Natural killer cell treated with Interleukin-12 subunit alpha and Interleukin-12 subunit beta and Interleukin-15 and Interleukin-18, amount 100 ng/mL, for 72 hours (primary cell): Measurements from ENCODE around the gene RXFP2. TPM values are rescaled to one million over a fixed set of nuclear protein-coding genes. Genes with fewer than 3 reads are reported as not detected.

Experiments
- ATAC-seq, 2 donors: fragments of 150-1000 bp; cut with Tn5 transposase in 1 of 2; sonication (Bioruptor Pico), chemical (Tn5 transposase) in 1 of 2; 2 replicates each; pipeline ENCODE4 v1.10.0; 2021
- DNase-seq: peaks from one replicate; pipeline ENCODE4 v3.0.0; 2022; ENCODE audit warnings: low spot score
- H3K27ac Mint-ChIP-seq, 2 donors: 1 replicate in 1 of 2; 2 replicates in 1 of 2; pipeline ENCODE4 v1.8.0; 2022; ENCODE audit warnings: mixed read lengths in 2 of 2, mild to moderate bottlenecking in 1 of 2, moderate library complexity in 1 of 2
- H3K27me3 Mint-ChIP-seq, 2 donors: 1 replicate in 1 of 2; 2 replicates in 1 of 2; pipeline ENCODE4 v1.8.0; 2022; ENCODE audit warnings: mixed read lengths in 2 of 2
- H3K36me3 Mint-ChIP-seq: one replicate; pipeline ENCODE4 v1.8.0; 2022; ENCODE audit warnings: mixed read lengths
- H3K4me1 Mint-ChIP-seq, 2 donors: 1 replicate in 1 of 2; 2 replicates in 1 of 2; pipeline ENCODE4 v1.8.0; 2022; ENCODE audit warnings: low read depth in 2 of 2, mixed read lengths in 2 of 2, mild to moderate bottlenecking in 1 of 2
- H3K4me3 Mint-ChIP-seq: one replicate; pipeline ENCODE4 v1.8.0; 2022; ENCODE audit warnings: mixed read lengths
- H3K9me3 Mint-ChIP-seq: 2 replicates; pipeline ENCODE4 v1.8.0; 2022; ENCODE audit warnings: mixed read lengths
- total RNA-seq, 2 donors: library from RNA; stranded (reverse); gene quantifications; one replicate each; pipeline ENCODE4 v1.2.3, GENCODE V29; 2022

The RXFP2 gene
- total RNA-seq, 2 donors from 2014 or later = not detected

DNA sequence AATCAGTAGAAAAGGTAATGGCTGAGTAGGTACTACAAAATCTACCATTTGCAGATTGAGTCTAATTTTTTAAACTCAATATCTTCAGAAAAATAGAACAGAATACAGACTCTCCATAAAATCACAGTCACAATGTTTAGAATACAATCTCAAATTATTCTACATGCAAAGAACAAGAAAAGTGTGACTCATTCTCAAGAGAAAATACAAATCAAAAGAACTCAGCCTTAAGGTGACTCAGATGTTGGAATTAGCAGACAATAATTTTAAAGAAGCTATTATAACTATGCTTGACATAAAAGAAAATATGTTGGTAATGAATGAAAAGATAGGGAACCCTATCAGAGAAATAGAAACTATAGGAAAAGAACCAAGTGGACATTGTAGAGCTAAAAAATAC lies 78.9 kb downstream of the RXFP2 start:
- DNase-seq (no peak), ATAC-seq (no peak)
- Mint-ChIP-seq H3K4me1 (no peaks in the 10 kb centered on the region), H3K9me3 (peaks cover 15% of the 10 kb centered on the region), H3K27ac (no peak overlapping the region), H3K4me3 (no peak overlapping the region), H3K36me3 (peaks cover 11% of the 10 kb centered on the region), H3K27me3 (peaks cover 0 to 4% of the 10 kb centered on the region in 2 donors)

DNA sequence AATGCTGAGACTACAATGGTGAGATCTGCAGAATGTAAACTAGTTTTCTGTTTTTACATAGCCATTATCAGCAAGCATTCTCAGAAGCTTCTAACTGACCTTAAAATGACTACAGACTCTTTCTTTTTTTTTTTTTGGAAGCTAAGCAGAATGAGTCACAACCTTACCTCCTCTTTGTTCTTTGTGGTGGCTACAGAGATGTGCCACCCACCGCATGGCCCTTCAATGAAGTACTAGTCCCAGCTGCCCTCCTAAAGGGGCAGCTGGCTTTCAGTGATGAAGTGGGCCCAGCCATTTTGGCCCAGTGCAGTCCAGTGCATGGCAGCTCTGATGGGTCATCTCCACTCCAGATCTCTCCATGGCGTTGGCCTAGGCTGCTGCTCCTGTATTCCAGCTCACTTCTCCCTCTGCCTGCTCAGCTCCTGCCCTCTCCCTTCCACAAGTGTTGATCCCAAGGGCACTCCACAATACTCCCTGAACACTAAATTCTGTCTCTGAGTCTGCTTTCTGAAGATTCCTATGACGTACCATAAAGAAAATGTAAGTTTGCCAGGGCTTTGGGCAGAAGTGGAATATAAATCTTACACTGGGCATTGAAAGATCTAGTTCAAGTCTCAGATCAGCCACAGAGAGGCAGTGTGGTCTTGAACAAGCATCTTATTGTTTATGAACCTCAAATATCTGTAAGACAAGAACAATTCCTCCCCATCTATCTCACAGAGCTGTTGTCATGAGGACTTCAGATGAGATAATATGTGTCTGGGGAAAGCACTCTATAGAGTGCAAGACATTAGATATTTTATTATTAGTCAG lies 85.6 kb downstream of the RXFP2 start:
- Mint-ChIP-seq H3K4me3 (no peak overlapping the region), H3K9me3 (no peaks in the 10 kb centered on the region), H3K27me3 (peaks cover 0 to 4% of the 10 kb centered on the region in 2 donors), H3K27ac (no peak overlapping the region), H3K36me3 (no peaks in the 10 kb centered on the region), H3K4me1 (peaks cover 0 to 7% of the 10 kb centered on the region in 2 donors)
- no peak for DNase-seq
- ATAC-seq = no peak

DNA sequence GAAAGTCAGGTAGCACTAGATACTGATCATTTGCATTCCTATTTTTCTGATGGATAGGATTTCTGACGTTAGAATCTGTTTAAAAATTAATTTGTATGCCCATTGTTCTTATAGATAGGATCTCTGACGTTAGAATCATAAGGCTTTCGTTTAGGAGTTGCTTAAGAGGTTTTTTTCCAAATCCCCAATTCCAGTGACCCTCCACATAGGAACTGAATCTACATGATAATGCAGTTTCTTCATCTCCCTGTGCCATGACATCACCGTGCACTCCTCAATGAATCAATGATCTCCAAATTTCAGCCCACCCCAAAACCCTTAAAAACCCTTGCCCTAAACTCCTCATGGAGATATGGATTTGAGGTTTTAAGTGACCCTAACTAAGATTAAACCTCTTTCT lies 87.2 kb downstream of the RXFP2 start:
- no peaks in the 10 kb centered on the region for H3K9me3 Mint-ChIP-seq
- H3K27me3 Mint-ChIP-seq = peaks cover 0 to 4% of the 10 kb centered on the region in 2 donors
- ATAC-seq = no peak

DNA sequence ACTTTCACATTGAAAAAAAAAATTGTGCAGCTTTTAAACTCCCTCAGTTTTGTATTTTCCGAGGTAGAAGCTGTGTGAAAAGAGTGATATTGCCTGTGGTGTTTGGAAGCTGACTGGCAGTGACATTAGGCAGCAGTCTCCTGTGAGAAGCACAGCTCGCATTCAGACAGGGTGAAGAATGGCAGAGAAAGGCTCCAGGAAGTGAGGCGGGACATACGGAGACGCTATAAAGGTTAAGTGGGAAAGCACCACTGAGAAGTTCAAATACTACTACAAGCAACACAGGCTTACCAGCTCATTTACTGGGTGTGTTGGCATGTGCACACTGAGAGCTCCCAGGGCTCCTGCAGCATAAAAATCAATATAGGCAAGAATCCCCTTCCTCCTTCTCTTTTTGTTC lies 88.4 kb downstream of the RXFP2 start:
- Mint-ChIP-seq H3K27me3 (no peaks in the 10 kb centered on the region), H3K4me3 (no peak overlapping the region), H3K4me1 (peaks cover 0 to 7% of the 10 kb centered on the region in 2 donors), H3K36me3 (no peaks in the 10 kb centered on the region), H3K9me3 (no peaks in the 10 kb centered on the region), H3K27ac (no peak overlapping the region)
- DNase-seq (no peak), ATAC-seq (no peak)

More for the DNA sequence above, 87.2 kb downstream of the RXFP2 start:
- H3K36me3 Mint-ChIP-seq = no peaks in the 10 kb centered on the region
- no peak overlapping the region for H3K27ac Mint-ChIP-seq
- no peak overlapping the region for H3K4me3 Mint-ChIP-seq
- no peak for DNase-seq
- peaks cover 0 to 7% of the 10 kb centered on the region in 2 donors for H3K4me1 Mint-ChIP-seq

DNA sequence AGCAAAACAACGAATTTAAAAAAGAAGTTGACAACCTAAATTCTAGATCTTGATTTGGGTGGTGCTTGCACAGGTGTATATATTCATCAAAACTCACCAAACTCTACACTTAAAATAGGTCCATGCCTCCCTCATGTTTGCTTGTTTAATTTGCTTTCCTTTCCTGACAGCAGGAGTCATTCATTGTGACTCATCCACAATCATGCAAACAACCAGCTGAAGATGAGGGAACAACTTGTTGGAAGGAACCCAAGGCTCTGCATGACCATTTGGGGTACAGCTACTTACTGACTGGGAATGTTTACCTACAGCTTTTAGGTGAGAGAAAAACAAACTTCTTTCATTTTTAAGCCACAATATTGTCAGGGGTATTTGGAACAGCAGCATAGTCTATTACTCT lies 96.6 kb downstream of the RXFP2 start:
- no peak overlapping the region for H3K27ac Mint-ChIP-seq
- no peaks in the 10 kb centered on the region for H3K4me1 Mint-ChIP-seq
- DNase-seq (no peak), ATAC-seq (no peak)
- H3K4me3 Mint-ChIP-seq = no peak overlapping the region
- no peaks in the 10 kb centered on the region for H3K9me3 Mint-ChIP-seq
- no peaks in the 10 kb centered on the region for H3K36me3 Mint-ChIP-seq
- H3K27me3 Mint-ChIP-seq = peaks cover 2 to 5% of the 10 kb centered on the region in 2 donors

DNA sequence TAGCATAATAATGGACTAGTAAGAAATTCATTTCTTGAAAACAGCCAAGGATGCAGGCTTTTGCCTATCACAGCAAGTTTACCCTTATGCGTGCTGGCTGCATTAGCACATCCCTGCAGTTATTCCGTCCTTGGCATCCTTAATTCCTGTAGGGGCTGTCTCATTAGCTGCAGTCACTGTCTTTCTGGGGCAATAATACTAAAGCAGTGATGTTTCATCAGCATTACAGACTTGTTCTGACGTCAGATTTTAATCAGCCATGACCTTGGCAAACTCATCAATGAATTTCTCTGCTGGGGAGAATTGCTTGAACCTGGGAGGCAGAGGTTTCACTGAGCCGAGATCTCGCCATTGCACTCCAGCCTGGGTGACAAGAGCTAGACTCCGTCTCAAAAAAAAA lies 103.7 kb downstream of the RXFP2 start:
- Mint-ChIP-seq H3K27ac (no peak overlapping the region), H3K4me3 (no peak overlapping the region), H3K36me3 (no peaks in the 10 kb centered on the region), H3K4me1 (peaks cover 12 to 20% of the 10 kb centered on the region in 2 donors), H3K27me3 (peaks cover 4 to 5% of the 10 kb centered on the region in 2 donors), H3K9me3 (no peaks in the 10 kb centered on the region)
- ATAC-seq (no peak), DNase-seq (no peak)

DNA sequence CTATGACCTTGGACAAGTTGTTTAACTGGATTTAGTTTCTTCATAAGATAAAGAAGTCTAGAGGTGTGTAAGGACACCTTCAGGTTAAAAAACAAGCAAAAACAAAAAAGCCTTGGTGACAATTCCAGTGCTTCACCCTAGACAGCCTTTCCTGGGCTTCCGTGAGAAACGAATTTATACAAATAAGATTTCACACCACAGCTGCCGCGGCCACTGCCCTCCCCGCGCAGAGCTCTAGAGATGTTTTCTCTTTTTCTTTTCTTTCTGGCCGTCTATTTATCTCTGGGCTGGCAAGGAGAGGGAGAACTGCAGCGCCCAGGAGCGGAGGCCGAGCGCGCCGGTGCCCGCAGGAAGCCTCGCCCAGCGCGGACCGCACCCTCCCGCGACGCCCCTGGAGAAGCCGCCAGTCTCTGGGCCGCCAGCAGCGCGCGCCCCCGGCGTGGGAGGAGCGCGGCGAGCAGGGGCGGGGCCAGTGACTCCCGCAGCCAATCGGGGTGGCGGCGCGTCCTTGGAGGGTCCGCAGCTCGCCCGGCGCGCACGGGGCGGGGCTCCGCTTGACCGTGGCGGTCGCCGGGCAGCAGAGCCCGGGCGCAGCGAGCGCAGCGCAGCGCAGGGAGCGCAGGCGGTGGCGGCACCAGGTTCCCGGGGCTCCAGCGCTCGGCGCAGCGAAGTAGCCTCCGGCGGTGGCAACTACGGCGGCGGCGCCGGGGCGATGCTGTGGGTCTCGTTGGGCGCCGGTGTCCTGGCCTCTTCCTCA lies 107.0 kb downstream of the RXFP2 start:
- ATAC-seq (peak; percentile 99), DNase-seq (peak; percentile 92)
- H3K4me1 Mint-ChIP-seq = peaks cover 16 to 31% of the 10 kb centered on the region in 2 donors
- no peaks in the 10 kb centered on the region for H3K9me3 Mint-ChIP-seq
- peaks cover 0 to 8% of the 10 kb centered on the region in 2 donors for H3K27me3 Mint-ChIP-seq
- H3K36me3 Mint-ChIP-seq = no peaks in the 10 kb centered on the region
- peak overlapping the region; percentile 82 for H3K4me3 Mint-ChIP-seq
- no peak overlapping the region for H3K27ac Mint-ChIP-seq

DNA sequence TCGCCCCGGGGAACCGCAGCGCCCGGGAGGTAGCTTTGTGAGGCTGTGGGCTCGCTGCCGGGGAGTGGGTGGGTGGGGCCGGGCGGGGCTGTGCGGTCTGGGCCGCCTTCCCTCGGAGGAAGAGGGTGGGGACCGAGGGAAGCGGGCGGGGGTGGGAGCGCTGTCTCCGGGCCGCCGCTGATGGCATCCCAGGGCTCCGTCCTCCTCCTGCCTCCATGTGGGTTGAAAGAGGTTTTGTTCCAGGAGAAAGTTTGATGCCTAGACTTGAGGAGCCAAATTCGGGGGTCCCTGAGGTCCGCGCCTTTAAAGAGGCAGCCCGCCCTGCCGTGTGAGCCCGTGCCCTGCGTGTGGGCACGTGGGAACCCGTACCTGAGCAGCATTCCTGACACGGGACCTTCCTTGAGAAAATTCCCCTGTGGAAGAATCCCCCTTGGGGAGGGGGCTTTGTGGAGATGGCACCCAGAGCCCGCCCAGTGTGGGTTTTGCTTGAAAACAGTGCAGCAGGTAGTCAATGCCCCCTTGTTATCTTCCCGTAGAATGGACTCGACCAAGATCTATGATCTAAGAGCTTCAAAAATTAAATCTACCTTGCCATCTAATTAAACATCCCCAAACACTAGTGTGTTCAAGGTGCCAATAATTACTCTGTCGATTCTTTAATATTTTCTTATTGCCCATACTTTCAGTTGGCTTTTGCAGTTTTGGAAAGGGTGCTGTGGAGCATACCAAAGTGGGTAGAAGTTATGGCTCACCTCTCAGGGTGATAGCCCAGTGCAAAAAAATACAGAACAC lies 107.8 kb downstream of the RXFP2 start:
- H3K27me3 Mint-ChIP-seq = peaks cover 0 to 8% of the 10 kb centered on the region in 2 donors

DNA sequence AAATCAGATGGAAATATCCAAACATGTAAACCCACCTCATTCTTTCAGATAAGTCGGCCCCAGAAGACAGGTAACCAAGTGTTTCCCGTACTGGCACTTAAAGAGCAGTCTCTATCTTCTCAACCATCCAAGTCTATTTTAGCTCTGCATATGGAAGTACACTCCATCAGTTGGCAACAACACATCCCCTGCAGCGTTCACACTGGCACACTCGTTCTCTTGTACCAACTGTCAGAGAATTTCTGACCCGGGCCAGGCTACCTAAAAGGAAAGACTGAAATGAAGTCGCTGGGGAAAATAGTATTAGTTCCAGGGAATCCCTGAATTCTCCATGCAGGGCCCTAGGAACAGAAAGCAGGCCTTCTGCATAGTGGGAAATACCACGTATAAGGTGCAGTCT lies 109.3 kb downstream of the RXFP2 start:
- DNase-seq (no peak), ATAC-seq (no peak)
- Mint-ChIP-seq H3K27me3 (peaks cover 0 to 5% of the 10 kb centered on the region in 2 donors), H3K4me1 (peaks cover 16 to 31% of the 10 kb centered on the region in 2 donors), H3K36me3 (no peaks in the 10 kb centered on the region), H3K9me3 (no peaks in the 10 kb centered on the region), H3K27ac (no peak overlapping the region), H3K4me3 (peak overlapping the region; percentile 74)

More for the DNA sequence above, 107.8 kb downstream of the RXFP2 start:
- ATAC-seq (peak; percentile 43 to 50), DNase-seq (no peak)
- H3K4me1 Mint-ChIP-seq = peaks cover 16 to 31% of the 10 kb centered on the region in 2 donors
- no peaks in the 10 kb centered on the region for H3K36me3 Mint-ChIP-seq
- peak overlapping the region in 1 of 2 donors; percentile 27 for H3K27ac Mint-ChIP-seq
- H3K4me3 Mint-ChIP-seq = peak overlapping the region; percentile 74
- no peaks in the 10 kb centered on the region for H3K9me3 Mint-ChIP-seq

DNA sequence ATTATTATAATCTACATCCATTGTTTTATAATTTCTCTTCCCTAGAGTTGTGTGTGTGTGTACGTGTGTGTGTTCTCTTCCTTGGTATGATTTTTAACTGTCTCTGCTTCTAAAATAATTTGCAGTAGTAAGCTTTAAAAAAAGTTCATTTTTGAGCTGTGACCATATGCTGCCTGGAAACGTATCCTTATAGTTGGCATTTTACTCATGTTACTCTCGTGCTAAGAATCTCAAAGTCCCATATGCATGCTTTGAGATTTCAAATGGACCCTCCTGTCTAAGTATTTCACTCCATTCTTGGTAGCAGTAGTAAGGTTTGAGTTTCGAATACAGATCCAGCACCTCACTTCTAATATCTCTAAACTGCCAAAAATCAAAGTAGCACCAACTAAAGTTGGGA lies 109.9 kb downstream of the RXFP2 start:
- H3K4me3 Mint-ChIP-seq = no peak overlapping the region
- H3K4me1 Mint-ChIP-seq = peaks cover 16 to 31% of the 10 kb centered on the region in 2 donors
- H3K27me3 Mint-ChIP-seq = peaks cover 0 to 4% of the 10 kb centered on the region in 2 donors
- no peaks in the 10 kb centered on the region for H3K9me3 Mint-ChIP-seq
- H3K36me3 Mint-ChIP-seq = no peaks in the 10 kb centered on the region
- DNase-seq = no peak
- H3K27ac Mint-ChIP-seq = no peak overlapping the region
- no peak for ATAC-seq

DNA sequence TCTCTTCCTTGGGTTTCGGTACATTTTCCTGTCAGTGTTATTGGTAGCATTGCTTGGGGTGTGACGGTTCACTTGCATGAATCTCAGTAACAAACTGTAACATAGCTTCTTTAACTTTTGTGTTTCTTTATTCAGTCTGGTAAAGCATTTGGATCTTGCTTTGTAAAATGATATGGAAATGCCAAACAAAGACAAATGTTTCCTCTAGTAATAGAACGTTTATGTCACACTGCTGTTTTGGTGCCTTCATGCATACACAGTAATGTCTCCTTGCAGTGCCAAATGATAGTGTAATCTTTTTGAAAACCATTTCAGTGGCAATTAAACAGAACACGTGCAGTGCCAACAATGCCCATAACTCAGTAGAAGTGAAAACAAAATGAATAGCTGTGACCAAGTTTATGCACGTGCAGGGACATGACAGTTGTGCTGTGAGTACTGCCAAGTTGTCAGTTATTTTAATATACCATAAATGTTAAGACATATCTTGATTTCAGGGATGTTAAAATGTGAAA lies 110.8 kb downstream of the RXFP2 start:
- DNase-seq (no peak), ATAC-seq (no peak)
- Mint-ChIP-seq H3K27ac (no peak overlapping the region), H3K27me3 (peaks cover 0 to 4% of the 10 kb centered on the region in 2 donors), H3K4me3 (no peak overlapping the region), H3K9me3 (no peaks in the 10 kb centered on the region), H3K4me1 (peaks cover 14 to 26% of the 10 kb centered on the region in 2 donors), H3K36me3 (no peaks in the 10 kb centered on the region)

DNA sequence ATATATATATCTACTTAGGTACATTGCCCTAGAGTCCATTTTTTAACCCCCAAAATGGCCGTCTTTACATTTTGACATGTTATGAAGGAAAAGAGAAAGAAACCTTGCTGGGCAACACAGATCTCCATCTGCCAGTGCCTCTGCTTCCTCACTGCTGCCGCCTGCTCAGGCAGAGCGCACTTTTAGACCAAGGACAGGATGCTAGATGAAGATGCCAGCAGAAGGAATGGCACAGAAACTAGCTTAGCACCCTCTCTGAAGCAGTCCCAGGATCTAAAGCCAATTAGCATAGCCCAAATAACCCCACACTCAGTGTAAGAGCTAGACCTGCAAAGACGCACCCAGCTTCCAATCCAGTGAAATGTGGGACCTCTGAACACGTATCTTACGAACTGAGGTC lies 111.9 kb downstream of the RXFP2 start:
- H3K27ac Mint-ChIP-seq = no peak overlapping the region
- H3K4me3 Mint-ChIP-seq = no peak overlapping the region
- H3K27me3 Mint-ChIP-seq = peaks cover 0 to 4% of the 10 kb centered on the region in 2 donors
- no peak for ATAC-seq
- H3K36me3 Mint-ChIP-seq = no peaks in the 10 kb centered on the region
- DNase-seq = no peak
- H3K4me1 Mint-ChIP-seq = peaks cover 11 to 22% of the 10 kb centered on the region in 2 donors
- H3K9me3 Mint-ChIP-seq = no peaks in the 10 kb centered on the region
